WERI-Rb-1 (cell line): ENCODE results near the gene MKRN2OS.
A peak's percentile ranks its signal among the peaks of the same experiment; 100 is the strongest.

ENCODE experiments used
- DNase-seq: peaks from one replicate; pipeline ENCODE4 v3.0.0-alpha.2; 2020
- H3K27ac ChIP-seq: fragments of 250-450 bp; sonication (Bioruptor Pico); 2 replicates; pipeline ENCODE4 v1.5.1; 2020; ENCODE audit warnings: mild to moderate bottlenecking, moderate library complexity
- H3K27me3 ChIP-seq: fragments of 250-450 bp; sonication (Bioruptor Pico); 2 replicates; pipeline ENCODE4 v1.5.1; 2021; ENCODE audit warnings: mild to moderate bottlenecking, low read depth, moderate library complexity; ENCODE audit not compliant: insufficient read depth, severe bottlenecking
- H3K36me3 ChIP-seq: fragments of 250-450 bp; sonication (Bioruptor Pico); 2 replicates; pipeline ENCODE4 v1.5.1; 2020; ENCODE audit warnings: mild to moderate bottlenecking, moderate library complexity
- H3K4me3 ChIP-seq: 2 replicates; pipeline ENCODE4 v1.5.1; 2011; ENCODE audit warnings: low read depth, mild to moderate bottlenecking, control low read depth, low read length
- H3K9me3 ChIP-seq: fragments of 250-450 bp; sonication (Bioruptor Pico); 2 replicates; pipeline ENCODE4 v1.5.1; 2021; ENCODE audit warnings: mild to moderate bottlenecking, moderate library complexity; ENCODE audit not compliant: severe bottlenecking
- CTCF ChIP-seq: IDR thresholded peaks from 2 replicates; pipeline ENCODE4 v1.5.1; 2011; ENCODE audit warnings: low read depth, mild to moderate bottlenecking, control low read depth, inconsistent platforms, low read length

Gene MKRN2OS

GRCh38 chr3:12541625-12542024, 3.7 kb downstream of the MKRN2OS start:
- DNase-seq: peak; percentile 65
- no peak overlapping the region for H3K27ac ChIP-seq
- H3K27me3 ChIP-seq: no peaks in the 10 kb centered on the region
- TF ChIP-seq CTCF: peak; percentile 84
- no peak overlapping the region for H3K4me3 ChIP-seq
- no peaks in the 10 kb centered on the region for H3K9me3 ChIP-seq
- no peaks in the 10 kb centered on the region for H3K36me3 ChIP-seq

DNA sequence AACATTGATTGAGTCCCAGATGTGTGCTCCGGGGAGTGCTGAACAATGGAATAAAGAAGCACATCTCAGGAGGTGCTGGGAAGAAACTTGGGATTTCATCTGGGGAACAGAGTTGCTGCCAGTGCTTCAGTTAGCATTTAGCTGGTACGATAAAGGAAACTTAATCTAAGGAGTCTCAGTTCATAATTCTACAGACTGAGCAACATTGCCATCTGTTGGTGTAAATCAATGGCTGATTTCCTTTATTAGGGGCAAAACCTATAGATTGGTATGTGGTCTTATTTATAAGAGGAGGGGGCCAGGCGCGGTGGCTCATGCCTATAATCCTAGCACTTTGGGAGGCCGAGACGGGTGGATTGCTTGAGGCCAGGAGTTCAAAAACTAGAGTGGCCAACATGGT, 8.9 kb downstream of the MKRN2OS start:
- DNase-seq: no peak
- H3K36me3 ChIP-seq: no peaks in the 10 kb centered on the region
- TF ChIP-seq CTCF: peak; percentile 20; the same call in 1 of the 2 replicates
- H3K4me3 ChIP-seq: no peak overlapping the region
- no peak overlapping the region for H3K27ac ChIP-seq
- no peaks in the 10 kb centered on the region for H3K27me3 ChIP-seq
- no peaks in the 10 kb centered on the region for H3K9me3 ChIP-seq

DNA sequence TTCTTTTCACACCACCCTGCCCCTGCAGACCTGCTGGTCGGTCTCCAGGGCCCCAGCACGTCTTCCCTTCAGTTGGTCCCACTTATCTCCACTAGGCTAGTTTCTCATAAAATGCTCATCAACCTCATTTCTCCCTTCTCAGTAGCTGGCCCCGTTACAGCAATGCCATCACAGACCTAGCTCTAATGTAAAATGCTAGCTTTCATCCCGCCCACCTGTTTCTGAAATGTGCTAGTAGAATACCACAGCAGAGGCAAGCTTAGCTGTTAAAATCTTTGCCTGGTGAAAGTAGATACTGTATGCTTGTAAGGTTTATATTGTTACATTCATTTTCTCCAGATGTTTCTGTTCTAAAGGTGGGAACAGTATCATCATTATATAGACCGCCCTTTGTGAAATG, 13.1 kb downstream of the MKRN2OS start:
- no peaks in the 10 kb centered on the region for H3K9me3 ChIP-seq
- H3K27me3 ChIP-seq: no peaks in the 10 kb centered on the region
- peaks cover 12% of the 10 kb centered on the region; the same call in 1 of the 2 replicates for H3K36me3 ChIP-seq
- H3K4me3 ChIP-seq: no peak overlapping the region
- DNase-seq: no peak
- no peak for TF ChIP-seq CTCF
- no peak overlapping the region for H3K27ac ChIP-seq

- Histone ChIP-seq H3K27ac (no peak overlapping the region), H3K4me3 (no peak overlapping the region), H3K9me3 (no peaks in the 10 kb centered on the region), H3K27me3 (no peaks in the 10 kb centered on the region), H3K36me3 (peaks cover 12% of the 10 kb centered on the region; the same call in 1 of the 2 replicates)
- no peak for DNase-seq
- TF ChIP-seq CTCF: no peak
These were observed 17.5 kb downstream of the MKRN2OS start for GRCh38 chr3:12527757-12528143.

DNA sequence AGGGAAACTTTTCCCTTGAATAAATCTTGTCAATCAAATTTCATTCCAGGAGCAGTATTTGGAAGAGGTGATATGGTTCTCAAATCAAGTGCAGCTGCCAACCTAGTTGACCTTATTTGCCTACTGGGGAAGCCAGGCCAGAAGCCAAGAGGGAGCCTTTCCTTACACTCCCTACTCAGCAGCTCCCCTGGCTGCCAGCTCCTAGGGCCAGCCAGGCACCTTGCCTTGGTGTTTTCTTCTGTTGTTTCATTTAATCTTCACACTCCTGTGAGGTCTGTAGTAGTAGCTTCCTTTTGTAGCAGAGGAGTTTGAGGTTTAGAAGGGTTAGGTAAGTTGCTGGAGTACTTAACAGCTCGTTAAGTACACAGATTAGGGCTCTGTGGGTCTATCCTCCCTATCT, 22.6 kb downstream of the MKRN2OS start:
- Histone ChIP-seq H3K36me3 (peaks cover 6% of the 10 kb centered on the region), H3K27me3 (no peaks in the 10 kb centered on the region), H3K27ac (no peak overlapping the region), H3K4me3 (no peak overlapping the region), H3K9me3 (no peaks in the 10 kb centered on the region)
- no peak for TF ChIP-seq CTCF
- DNase-seq: no peak

DNA sequence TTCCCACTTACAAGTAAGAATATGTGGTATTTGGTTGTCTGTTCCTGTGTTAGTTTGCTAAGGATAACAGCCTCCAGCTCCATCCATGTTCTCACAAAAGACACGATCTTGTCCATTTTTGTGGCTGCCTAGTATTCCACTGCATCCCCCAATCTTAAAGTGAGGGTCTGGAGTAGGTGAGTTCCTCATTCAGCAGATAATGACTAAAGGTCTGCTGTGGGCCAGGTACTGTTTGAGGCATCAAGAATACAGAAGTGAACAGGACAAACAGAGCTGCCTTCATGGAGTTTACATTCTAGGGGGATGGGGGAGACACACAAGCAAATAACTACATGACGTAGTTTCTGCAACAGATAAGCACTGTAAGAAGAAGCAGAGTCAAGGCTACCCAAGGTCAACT, 24.3 kb downstream of the MKRN2OS start:
- peaks cover 6% of the 10 kb centered on the region for H3K36me3 ChIP-seq
- H3K4me3 ChIP-seq: no peak overlapping the region
- no peaks in the 10 kb centered on the region for H3K9me3 ChIP-seq
- no peak for DNase-seq
- no peak overlapping the region for H3K27ac ChIP-seq
- no peaks in the 10 kb centered on the region for H3K27me3 ChIP-seq
- TF ChIP-seq CTCF: no peak
